ENCODE results near the gene ERP27.

The ERP27 gene

DNA sequence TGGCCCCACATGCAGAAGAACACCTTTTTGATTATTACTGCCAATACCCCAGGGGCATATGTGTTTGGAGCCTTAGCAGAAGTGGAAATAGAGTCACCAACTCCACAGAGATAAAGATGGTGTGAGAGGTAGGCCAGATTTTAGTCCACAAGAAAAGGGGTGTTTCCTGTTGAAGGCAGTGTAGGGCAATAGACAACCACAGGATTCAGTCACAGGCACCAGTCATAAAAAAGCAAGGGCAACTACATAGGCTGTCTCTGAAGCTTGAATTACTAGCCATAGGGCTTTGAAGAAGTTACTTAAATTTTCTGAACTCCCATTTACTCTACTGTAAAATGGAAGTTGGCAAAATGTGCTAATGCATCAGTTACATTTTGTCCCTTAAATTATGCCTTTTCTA, 18.9 kb downstream of the ERP27 start:
- H3K4me3 ChIP-seq (ENCODE audit: low read length): no peak overlapping the region
- no peaks in the 10 kb centered on the region for H3K9me3 ChIP-seq (ENCODE audit: control insufficient read depth, low read length)
- no peaks in the 10 kb centered on the region for H3K27me3 ChIP-seq (replicated peaks; ENCODE audit: control insufficient read depth, insufficient read depth, low read length)
- no peak for DNase-seq (ENCODE audit: low read depth)
- no peaks in the 10 kb centered on the region for H3K4me1 ChIP-seq (ENCODE audit: control insufficient read depth, insufficient read depth, low read length)
- no peak overlapping the region for H3K9ac ChIP-seq (ENCODE audit: low read length)
- no peaks in the 10 kb centered on the region for H3K36me3 ChIP-seq (ENCODE audit: control insufficient read depth, insufficient read depth, low read length, severe bottlenecking)

DNA sequence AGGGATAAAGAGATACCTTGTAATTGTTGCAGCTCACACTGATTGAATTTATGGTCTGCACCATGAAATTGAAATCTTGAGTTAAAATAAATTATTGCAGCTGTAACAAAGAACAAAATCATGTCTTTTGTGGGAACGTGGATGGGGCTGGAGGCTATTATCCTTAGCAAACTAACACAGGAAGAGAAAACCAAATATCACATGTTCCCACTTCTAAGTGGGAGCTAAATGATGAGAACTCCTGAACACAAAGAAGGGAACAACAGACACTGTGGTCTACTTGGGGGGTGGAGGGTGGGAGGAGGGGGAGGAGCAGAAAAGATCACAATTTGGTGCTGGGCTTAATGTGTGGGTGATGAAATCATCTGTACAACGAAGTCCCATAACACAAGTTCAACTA, 22.6 kb downstream of the ERP27 start:
- peaks cover 11% of the 10 kb centered on the region for H3K4me1 ChIP-seq (ENCODE audit: control insufficient read depth, insufficient read depth, low read length)
- no peak for DNase-seq (ENCODE audit: low read depth)
- no peak overlapping the region for H3K4me3 ChIP-seq (ENCODE audit: low read length)
- H3K9me3 ChIP-seq (ENCODE audit: control insufficient read depth, low read length): no peaks in the 10 kb centered on the region
- no peak overlapping the region for H3K9ac ChIP-seq (ENCODE audit: low read length)
- no peaks in the 10 kb centered on the region for H3K27me3 ChIP-seq (replicated peaks; ENCODE audit: control insufficient read depth, insufficient read depth, low read length)
- no peaks in the 10 kb centered on the region for H3K36me3 ChIP-seq (ENCODE audit: control insufficient read depth, insufficient read depth, low read length, severe bottlenecking)

- no peak overlapping the region for H3K4me3 ChIP-seq (ENCODE audit: low read length)
- H3K36me3 ChIP-seq (ENCODE audit: control insufficient read depth, insufficient read depth, low read length, severe bottlenecking): no peaks in the 10 kb centered on the region
- H3K27me3 ChIP-seq (replicated peaks; ENCODE audit: control insufficient read depth, insufficient read depth, low read length): no peaks in the 10 kb centered on the region
- H3K9ac ChIP-seq (ENCODE audit: low read length): no peak overlapping the region
- peaks cover 19% of the 10 kb centered on the region for H3K4me1 ChIP-seq (ENCODE audit: control insufficient read depth, insufficient read depth, low read length)
- DNase-seq (ENCODE audit: low read depth): no peak
- H3K9me3 ChIP-seq (ENCODE audit: control insufficient read depth, low read length): no peaks in the 10 kb centered on the region
Measured at GRCh38 chr12:14913381-14913781, 25.0 kb downstream of the ERP27 start.

- DNase-seq (ENCODE audit: low read depth): no peak
- Histone ChIP-seq H3K36me3 (ENCODE audit: control insufficient read depth, insufficient read depth, low read length, severe bottlenecking) (no peaks in the 10 kb centered on the region), H3K9ac (ENCODE audit: low read length) (no peak overlapping the region), H3K4me3 (ENCODE audit: low read length) (no peak overlapping the region), H3K9me3 (ENCODE audit: control insufficient read depth, low read length) (no peaks in the 10 kb centered on the region), H3K27me3 (replicated peaks; ENCODE audit: control insufficient read depth, insufficient read depth, low read length) (no peaks in the 10 kb centered on the region), H3K4me1 (ENCODE audit: control insufficient read depth, insufficient read depth, low read length) (peaks cover 19% of the 10 kb centered on the region)
Measured at GRCh38 chr12:14911131-14911530, 27.2 kb downstream of the ERP27 start.

DNA sequence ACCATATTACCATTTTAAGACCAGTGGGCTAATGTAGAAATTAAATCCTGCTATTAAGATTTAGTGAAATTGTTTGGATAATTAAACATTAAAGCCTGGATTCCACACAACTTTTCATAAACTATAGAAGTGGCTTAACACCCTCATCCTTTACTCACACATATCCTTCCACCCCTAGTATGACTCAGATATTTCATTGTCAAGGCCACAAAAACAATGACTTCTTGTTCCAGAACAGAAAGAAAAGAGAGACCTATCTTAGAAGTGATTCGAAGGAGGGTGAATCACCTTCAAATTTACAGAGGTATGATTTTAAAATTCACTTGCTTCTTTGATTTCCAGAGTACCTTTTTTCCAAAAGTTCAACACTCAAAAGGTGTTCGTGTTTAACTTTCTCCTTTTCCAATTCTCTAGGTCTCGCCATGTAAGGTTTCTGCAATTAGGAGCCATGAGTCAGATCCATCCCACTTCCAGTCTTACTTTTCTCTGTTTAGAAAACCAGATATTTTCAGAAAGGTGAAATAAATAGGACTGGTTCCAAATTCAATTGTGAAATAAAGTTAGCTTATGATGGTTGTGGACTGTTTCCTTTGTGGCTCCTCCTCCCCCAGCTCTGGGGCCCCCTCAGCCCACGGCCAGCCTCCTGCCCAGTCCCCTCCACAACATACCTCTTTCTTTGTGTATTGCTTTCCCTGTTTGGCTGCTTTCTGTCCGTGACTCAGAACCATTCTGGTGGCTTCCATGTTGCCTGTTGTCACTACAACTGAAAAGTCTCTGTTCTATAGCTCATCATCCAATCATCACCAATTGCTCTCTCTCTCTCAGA, 28.0 kb downstream of the ERP27 start:
- no peak for DNase-seq (ENCODE audit: low read depth)
- no peak overlapping the region for H3K9ac ChIP-seq (ENCODE audit: low read length)
- H3K4me3 ChIP-seq (ENCODE audit: low read length): no peak overlapping the region
- no peaks in the 10 kb centered on the region for H3K36me3 ChIP-seq (ENCODE audit: control insufficient read depth, insufficient read depth, low read length, severe bottlenecking)
- H3K9me3 ChIP-seq (ENCODE audit: control insufficient read depth, low read length): no peaks in the 10 kb centered on the region
- no peaks in the 10 kb centered on the region for H3K27me3 ChIP-seq (replicated peaks; ENCODE audit: control insufficient read depth, insufficient read depth, low read length)
- peaks cover 22% of the 10 kb centered on the region for H3K4me1 ChIP-seq (ENCODE audit: control insufficient read depth, insufficient read depth, low read length)

GRCh38 chr12:14907953-14908352, 30.4 kb downstream of the ERP27 start:
- H3K4me1 ChIP-seq (ENCODE audit: control insufficient read depth, insufficient read depth, low read length): peaks cover 21% of the 10 kb centered on the region
- H3K9me3 ChIP-seq (ENCODE audit: control insufficient read depth, low read length): no peaks in the 10 kb centered on the region
- no peaks in the 10 kb centered on the region for H3K36me3 ChIP-seq (ENCODE audit: control insufficient read depth, insufficient read depth, low read length, severe bottlenecking)
- DNase-seq (ENCODE audit: low read depth): no peak
- no peak overlapping the region for H3K4me3 ChIP-seq (ENCODE audit: low read length)
- no peaks in the 10 kb centered on the region for H3K27me3 ChIP-seq (replicated peaks; ENCODE audit: control insufficient read depth, insufficient read depth, low read length)
- H3K9ac ChIP-seq (ENCODE audit: low read length): no peak overlapping the region

- peaks cover 35% of the 10 kb centered on the region for H3K4me1 ChIP-seq (ENCODE audit: control insufficient read depth, insufficient read depth, low read length)
- no peak overlapping the region for H3K4me3 ChIP-seq (ENCODE audit: low read length)
- no peaks in the 10 kb centered on the region for H3K9me3 ChIP-seq (ENCODE audit: control insufficient read depth, low read length)
- DNase-seq (ENCODE audit: low read depth): no peak
- H3K9ac ChIP-seq (ENCODE audit: low read length): no peak overlapping the region
- H3K27me3 ChIP-seq (replicated peaks; ENCODE audit: control insufficient read depth, insufficient read depth, low read length): no peaks in the 10 kb centered on the region
- H3K36me3 ChIP-seq (ENCODE audit: control insufficient read depth, insufficient read depth, low read length, severe bottlenecking): no peaks in the 10 kb centered on the region
Measured at GRCh38 chr12:14906114-14906513, 32.2 kb downstream of the ERP27 start.

DNA sequence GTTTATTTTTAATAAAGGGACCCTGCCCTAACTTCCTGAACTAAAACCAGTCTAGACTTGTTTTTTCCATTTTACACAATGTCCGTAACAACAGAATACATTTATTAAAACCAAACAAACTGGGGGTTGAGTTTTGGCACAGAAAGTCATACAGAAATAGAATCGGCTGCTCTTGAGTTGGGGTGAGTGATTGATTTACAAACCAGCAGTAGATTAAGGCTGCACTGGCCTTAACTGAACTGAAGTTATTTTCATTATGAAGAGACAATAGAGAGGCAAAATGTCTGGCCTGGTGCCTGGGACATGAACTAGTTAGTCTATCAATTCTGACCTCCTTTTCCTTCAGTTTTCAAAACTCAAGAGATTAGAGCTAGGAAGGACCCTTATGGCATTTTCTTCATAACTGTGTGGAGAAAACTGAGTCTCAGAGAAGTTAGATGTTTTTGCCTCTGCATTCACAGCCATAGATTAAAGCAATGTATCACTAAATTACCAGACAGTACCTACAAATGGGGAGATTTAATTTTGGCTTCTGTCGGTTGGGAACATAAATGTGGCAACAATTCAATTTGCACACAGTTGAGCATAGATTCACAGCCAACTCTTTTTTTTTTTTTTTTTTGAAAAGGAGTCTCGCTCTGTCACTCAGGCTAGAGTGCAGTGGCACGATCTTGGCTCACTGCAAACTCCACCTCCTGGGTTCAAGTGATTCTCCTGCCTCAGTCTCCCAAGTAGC, 32.9 kb downstream of the ERP27 start:
- no peak for DNase-seq (ENCODE audit: low read depth)
- Histone ChIP-seq H3K27me3 (replicated peaks; ENCODE audit: control insufficient read depth, insufficient read depth, low read length) (no peaks in the 10 kb centered on the region), H3K4me1 (ENCODE audit: control insufficient read depth, insufficient read depth, low read length) (peaks cover 41% of the 10 kb centered on the region), H3K4me3 (ENCODE audit: low read length) (no peak overlapping the region), H3K36me3 (ENCODE audit: control insufficient read depth, insufficient read depth, low read length, severe bottlenecking) (no peaks in the 10 kb centered on the region), H3K9me3 (ENCODE audit: control insufficient read depth, low read length) (no peaks in the 10 kb centered on the region), H3K9ac (ENCODE audit: low read length) (no peak overlapping the region)

DNA sequence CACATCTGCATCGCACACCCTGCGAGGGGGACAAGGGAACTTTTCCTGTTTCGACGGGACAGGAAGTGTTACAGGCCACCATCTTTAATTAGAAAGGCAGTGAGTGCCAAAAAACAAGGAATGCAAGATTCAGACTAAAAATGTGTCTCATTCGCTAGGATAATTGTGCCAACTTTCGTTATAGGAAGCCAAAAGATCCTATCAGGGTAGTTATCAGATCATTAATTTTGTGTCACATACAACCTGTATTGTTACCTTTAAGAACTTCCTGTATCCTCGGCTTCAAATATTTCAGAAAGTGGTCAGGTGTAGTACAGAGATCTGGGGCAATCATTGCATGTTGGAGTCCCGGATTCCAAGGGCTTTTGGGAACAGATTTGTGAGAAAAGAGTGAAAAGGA, 33.5 kb downstream of the ERP27 start:
- H3K9ac ChIP-seq (ENCODE audit: low read length): no peak overlapping the region

DNA sequence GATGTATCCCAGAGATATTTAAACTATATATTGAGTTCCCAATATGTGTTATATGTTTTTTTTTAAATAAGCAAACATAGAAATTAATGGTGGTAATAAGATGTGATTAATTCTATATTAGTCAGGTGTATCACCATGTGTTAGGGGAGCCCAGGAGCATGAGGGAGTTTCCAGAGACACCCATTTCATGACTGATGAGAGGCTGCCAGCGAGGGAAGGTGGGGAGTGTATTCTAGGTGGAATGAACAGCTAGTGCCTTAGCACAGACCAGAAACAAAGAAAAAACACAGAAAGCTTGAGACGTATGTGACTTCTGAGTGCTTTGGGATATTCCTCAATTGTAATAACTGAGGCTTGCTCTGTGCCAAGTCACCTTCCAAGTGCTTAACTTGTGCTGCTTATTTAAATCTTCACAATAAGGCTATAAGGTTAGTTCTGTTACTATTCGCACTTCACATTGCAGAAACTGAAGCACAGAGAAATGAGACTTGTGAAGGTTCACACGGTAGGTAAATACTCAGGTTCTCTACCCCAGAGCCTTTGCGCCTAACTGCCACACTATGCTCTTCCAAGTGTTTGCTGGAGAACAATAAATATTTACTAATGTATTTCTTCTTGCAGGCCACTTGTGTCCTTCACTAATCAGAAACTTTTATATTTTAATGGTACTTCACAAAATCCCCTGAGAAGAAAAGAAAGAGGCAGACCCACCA, 34.8 kb downstream of the ERP27 start:
- Histone ChIP-seq H3K9me3 (ENCODE audit: control insufficient read depth, low read length) (no peaks in the 10 kb centered on the region), H3K27me3 (replicated peaks; ENCODE audit: control insufficient read depth, insufficient read depth, low read length) (no peaks in the 10 kb centered on the region)
- DNase-seq (ENCODE audit: low read depth): no peak

More for the DNA sequence above, 33.5 kb downstream of the ERP27 start:
- H3K4me1 ChIP-seq (ENCODE audit: control insufficient read depth, insufficient read depth, low read length): peaks cover 37% of the 10 kb centered on the region
- H3K4me3 ChIP-seq (ENCODE audit: low read length): no peak overlapping the region
- no peaks in the 10 kb centered on the region for H3K36me3 ChIP-seq (ENCODE audit: control insufficient read depth, insufficient read depth, low read length, severe bottlenecking)
- DNase-seq (ENCODE audit: low read depth): no peak
- no peaks in the 10 kb centered on the region for H3K9me3 ChIP-seq (ENCODE audit: control insufficient read depth, low read length)
- H3K27me3 ChIP-seq (replicated peaks; ENCODE audit: control insufficient read depth, insufficient read depth, low read length): no peaks in the 10 kb centered on the region

GRCh38 chr12:14902465-14902864, 35.9 kb downstream of the ERP27 start:
- no peaks in the 10 kb centered on the region for H3K27me3 ChIP-seq (replicated peaks; ENCODE audit: control insufficient read depth, insufficient read depth, low read length)

More for the DNA sequence above, 34.8 kb downstream of the ERP27 start:
- H3K4me1 ChIP-seq (ENCODE audit: control insufficient read depth, insufficient read depth, low read length): peaks cover 35% of the 10 kb centered on the region
- H3K4me3 ChIP-seq (ENCODE audit: low read length): no peak overlapping the region
- no peak overlapping the region for H3K9ac ChIP-seq (ENCODE audit: low read length)
- no peaks in the 10 kb centered on the region for H3K36me3 ChIP-seq (ENCODE audit: control insufficient read depth, insufficient read depth, low read length, severe bottlenecking)

More at GRCh38 chr12:14902465-14902864, 35.9 kb downstream of the ERP27 start:
- Histone ChIP-seq H3K9me3 (ENCODE audit: control insufficient read depth, low read length) (no peaks in the 10 kb centered on the region), H3K4me3 (ENCODE audit: low read length) (no peak overlapping the region), H3K4me1 (ENCODE audit: control insufficient read depth, insufficient read depth, low read length) (peaks cover 35% of the 10 kb centered on the region), H3K36me3 (ENCODE audit: control insufficient read depth, insufficient read depth, low read length, severe bottlenecking) (no peaks in the 10 kb centered on the region), H3K9ac (ENCODE audit: low read length) (peak overlapping the region; percentile 7)
- peak; percentile 30 for DNase-seq (ENCODE audit: low read depth)

Data from adipocyte (in vitro differentiated cells).